H1 (cell line): ENCODE results near the gene CCNK. TPM values are rescaled to one million over a fixed set of nuclear protein-coding genes. Genes with fewer than 3 reads are reported as not detected.

ENCODE experiments used
- BACH1 ChIP-seq: IDR thresholded peaks from 2 replicates; pipeline ENCODE4 v1.6.1; 2012; ENCODE audit warnings: low read length, improper control_type of control experiment
- BRCA1 ChIP-seq: IDR thresholded peaks from 2 replicates; pipeline ENCODE4 v1.6.1; 2012; ENCODE audit warnings: low read depth, low read length, improper control_type of control experiment
- CREB1 ChIP-seq: IDR thresholded peaks from 2 replicates; pipeline ENCODE4 v1.6.1; 2012; ENCODE audit warnings: inconsistent platforms
- MAX ChIP-seq: IDR thresholded peaks from 2 replicates; pipeline ENCODE4 v1.6.1; 2012; ENCODE audit warnings: inconsistent platforms
- POLR2AphosphoS5 ChIP-seq: IDR thresholded peaks from 2 replicates; pipeline ENCODE4 v1.6.1; 2011; ENCODE audit warnings: low read depth, low read length
- RNF2 ChIP-seq: fragments of 200-900, 300-1000 bp; sonication (generic); IDR thresholded peaks from 2 replicates; pipeline ENCODE4 v1.7.1; 2016; ENCODE audit warnings: borderline replicate concordance, low read depth, mild to moderate bottlenecking, antibody characterized with exemption, low read length; ENCODE audit not compliant: poor library complexity, severe bottlenecking; ENCODE audit errors: missing control alignments
- SIRT6 ChIP-seq: IDR thresholded peaks from one replicate; pipeline ENCODE4 v1.7.1; 2012; ENCODE audit warnings: low read length, inconsistent platforms
- SP1 ChIP-seq: IDR thresholded peaks from 2 replicates; pipeline ENCODE4 v1.6.1; 2011; ENCODE audit warnings: low read depth, low read length
- polyA plus RNA-seq, 7 experiments: library from polyadenylated mRNA; depleted of rRNA in 3 of 7; stranded (reverse) in 5 of 7; unstranded in 2 of 7; fragments of >200 nt in 5 of 7; fragments of 200-250 nt in 2 of 7; gene quantifications; 1 replicate in 5 of 7; 2 replicates in 1 of 7; 4 replicates in 1 of 7; pipeline versions ENCODE4 v1.2.1 to v1.2.3, GENCODE V29; 2011 to 2013; ENCODE audit warnings: missing spikeins in 2 of 7, mixed read lengths in 2 of 7
- total RNA-seq: library from RNA; stranded (reverse); fragmentation: NEBNext Ultra II Directional; extraction: Animal tissue kit (Norgen Biotek cat#: 25700); gene quantifications from 2 replicates; pipeline ENCODE4 v1.2.1, GENCODE V29; 2021
- TF ChIP-seq, protein P1 (sequence below): fragments of 300-600 bp; sonication (generic); IDR thresholded peaks from 2 replicates; pipeline ENCODE4 v1.7.1; 2012; ENCODE audit warnings: low read length, moderate library complexity, mild to moderate bottlenecking, inconsistent platforms; ENCODE audit not compliant: insufficient replicate concordance

Gene CCNK
- total and polyA plus RNA-seq, 2 of the 8 experiments (the other 6 are each of a cell fraction or from before 2014, with no cell fraction given) = 10.7 to 82.7 TPM

GRCh38 chr14:99461411-99462085, 19.7 kb upstream of the CCNK start (continued):
- TF ChIP-seq, protein P1, sequence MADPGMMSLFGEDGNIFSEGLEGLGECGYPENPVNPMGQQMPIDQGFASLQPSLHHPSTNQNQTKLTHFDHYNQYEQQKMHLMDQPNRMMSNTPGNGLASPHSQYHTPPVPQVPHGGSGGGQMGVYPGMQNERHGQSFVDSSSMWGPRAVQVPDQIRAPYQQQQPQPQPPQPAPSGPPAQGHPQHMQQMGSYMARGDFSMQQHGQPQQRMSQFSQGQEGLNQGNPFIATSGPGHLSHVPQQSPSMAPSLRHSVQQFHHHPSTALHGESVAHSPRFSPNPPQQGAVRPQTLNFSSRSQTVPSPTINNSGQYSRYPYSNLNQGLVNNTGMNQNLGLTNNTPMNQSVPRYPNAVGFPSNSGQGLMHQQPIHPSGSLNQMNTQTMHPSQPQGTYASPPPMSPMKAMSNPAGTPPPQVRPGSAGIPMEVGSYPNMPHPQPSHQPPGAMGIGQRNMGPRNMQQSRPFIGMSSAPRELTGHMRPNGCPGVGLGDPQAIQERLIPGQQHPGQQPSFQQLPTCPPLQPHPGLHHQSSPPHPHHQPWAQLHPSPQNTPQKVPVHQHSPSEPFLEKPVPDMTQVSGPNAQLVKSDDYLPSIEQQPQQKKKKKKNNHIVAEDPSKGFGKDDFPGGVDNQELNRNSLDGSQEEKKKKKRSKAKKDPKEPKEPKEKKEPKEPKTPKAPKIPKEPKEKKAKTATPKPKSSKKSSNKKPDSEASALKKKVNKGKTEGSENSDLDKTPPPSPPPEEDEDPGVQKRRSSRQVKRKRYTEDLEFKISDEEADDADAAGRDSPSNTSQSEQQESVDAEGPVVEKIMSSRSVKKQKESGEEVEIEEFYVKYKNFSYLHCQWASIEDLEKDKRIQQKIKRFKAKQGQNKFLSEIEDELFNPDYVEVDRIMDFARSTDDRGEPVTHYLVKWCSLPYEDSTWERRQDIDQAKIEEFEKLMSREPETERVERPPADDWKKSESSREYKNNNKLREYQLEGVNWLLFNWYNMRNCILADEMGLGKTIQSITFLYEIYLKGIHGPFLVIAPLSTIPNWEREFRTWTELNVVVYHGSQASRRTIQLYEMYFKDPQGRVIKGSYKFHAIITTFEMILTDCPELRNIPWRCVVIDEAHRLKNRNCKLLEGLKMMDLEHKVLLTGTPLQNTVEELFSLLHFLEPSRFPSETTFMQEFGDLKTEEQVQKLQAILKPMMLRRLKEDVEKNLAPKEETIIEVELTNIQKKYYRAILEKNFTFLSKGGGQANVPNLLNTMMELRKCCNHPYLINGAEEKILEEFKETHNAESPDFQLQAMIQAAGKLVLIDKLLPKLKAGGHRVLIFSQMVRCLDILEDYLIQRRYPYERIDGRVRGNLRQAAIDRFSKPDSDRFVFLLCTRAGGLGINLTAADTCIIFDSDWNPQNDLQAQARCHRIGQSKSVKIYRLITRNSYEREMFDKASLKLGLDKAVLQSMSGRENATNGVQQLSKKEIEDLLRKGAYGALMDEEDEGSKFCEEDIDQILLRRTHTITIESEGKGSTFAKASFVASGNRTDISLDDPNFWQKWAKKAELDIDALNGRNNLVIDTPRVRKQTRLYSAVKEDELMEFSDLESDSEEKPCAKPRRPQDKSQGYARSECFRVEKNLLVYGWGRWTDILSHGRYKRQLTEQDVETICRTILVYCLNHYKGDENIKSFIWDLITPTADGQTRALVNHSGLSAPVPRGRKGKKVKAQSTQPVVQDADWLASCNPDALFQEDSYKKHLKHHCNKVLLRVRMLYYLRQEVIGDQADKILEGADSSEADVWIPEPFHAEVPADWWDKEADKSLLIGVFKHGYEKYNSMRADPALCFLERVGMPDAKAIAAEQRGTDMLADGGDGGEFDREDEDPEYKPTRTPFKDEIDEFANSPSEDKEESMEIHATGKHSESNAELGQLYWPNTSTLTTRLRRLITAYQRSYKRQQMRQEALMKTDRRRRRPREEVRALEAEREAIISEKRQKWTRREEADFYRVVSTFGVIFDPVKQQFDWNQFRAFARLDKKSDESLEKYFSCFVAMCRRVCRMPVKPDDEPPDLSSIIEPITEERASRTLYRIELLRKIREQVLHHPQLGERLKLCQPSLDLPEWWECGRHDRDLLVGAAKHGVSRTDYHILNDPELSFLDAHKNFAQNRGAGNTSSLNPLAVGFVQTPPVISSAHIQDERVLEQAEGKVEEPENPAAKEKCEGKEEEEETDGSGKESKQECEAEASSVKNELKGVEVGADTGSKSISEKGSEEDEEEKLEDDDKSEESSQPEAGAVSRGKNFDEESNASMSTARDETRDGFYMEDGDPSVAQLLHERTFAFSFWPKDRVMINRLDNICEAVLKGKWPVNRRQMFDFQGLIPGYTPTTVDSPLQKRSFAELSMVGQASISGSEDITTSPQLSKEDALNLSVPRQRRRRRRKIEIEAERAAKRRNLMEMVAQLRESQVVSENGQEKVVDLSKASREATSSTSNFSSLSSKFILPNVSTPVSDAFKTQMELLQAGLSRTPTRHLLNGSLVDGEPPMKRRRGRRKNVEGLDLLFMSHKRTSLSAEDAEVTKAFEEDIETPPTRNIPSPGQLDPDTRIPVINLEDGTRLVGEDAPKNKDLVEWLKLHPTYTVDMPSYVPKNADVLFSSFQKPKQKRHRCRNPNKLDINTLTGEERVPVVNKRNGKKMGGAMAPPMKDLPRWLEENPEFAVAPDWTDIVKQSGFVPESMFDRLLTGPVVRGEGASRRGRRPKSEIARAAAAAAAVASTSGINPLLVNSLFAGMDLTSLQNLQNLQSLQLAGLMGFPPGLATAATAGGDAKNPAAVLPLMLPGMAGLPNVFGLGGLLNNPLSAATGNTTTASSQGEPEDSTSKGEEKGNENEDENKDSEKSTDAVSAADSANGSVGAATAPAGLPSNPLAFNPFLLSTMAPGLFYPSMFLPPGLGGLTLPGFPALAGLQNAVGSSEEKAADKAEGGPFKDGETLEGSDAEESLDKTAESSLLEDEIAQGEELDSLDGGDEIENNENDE = no peak
- TF ChIP-seq RNF2 (no peak), CREB1 (no peak), POLR2AphosphoS5 (no peak), SIRT6 (no peak), BRCA1 (no peak), MAX (no peak), SP1 (no peak), BACH1 (no peak)
